Stimulated activated CD8-positive, alpha-beta memory T cell treated with anti-CD3 and anti-CD28 coated beads, Interleukin-15, amount 100 ng/mL, for 4 hours (primary cell): ENCODE measurements around the gene CLASP1.
"Not testable (repeated sequence)": the region's sequence is repeated elsewhere in the genome, so short reads cannot be mapped to it uniquely, and the experiment has no call there.

Source experiments
- DNase-seq, 2 donors: peaks; one replicate each; pipeline ENCODE4 v3.0.0-alpha.2; 2020; ENCODE audit warnings: low read depth in 2 of 2

The CLASP1 gene

GRCh38 chr2:121374412-121375075 is 274.7 kb downstream of the CLASP1 start:
- not testable (repeated sequence) for DNase-seq

- DNase-seq = no peak
These were observed 276.4 kb downstream of the CLASP1 start for GRCh38 chr2:121372721-121373353.

GRCh38 chr2:121372082-121372481 is 277.2 kb downstream of the CLASP1 start:
- no peak for DNase-seq

- no peak for DNase-seq
These were observed 280.4 kb downstream of the CLASP1 start for GRCh38 chr2:121368836-121369235.

GRCh38 chr2:121368155-121368554 is 281.1 kb downstream of the CLASP1 start:
- DNase-seq = no peak

- no peak for DNase-seq
These were observed 281.9 kb downstream of the CLASP1 start for GRCh38 chr2:121367246-121367900.

GRCh38 chr2:121366040-121366439 is 283.2 kb downstream of the CLASP1 start:
- no peak for DNase-seq

GRCh38 chr2:121365061-121365460 is 284.2 kb downstream of the CLASP1 start:
- no peak for DNase-seq

GRCh38 chr2:121363632-121364420 is 285.4 kb downstream of the CLASP1 start:
- DNase-seq = no peak

- no peak for DNase-seq
These were observed 286.5 kb downstream of the CLASP1 start for GRCh38 chr2:121362774-121363173.

- DNase-seq = no peak
These were observed 287.0 kb downstream of the CLASP1 start for GRCh38 chr2:121362226-121362625.

GRCh38 chr2:121360566-121361300 is 288.5 kb downstream of the CLASP1 start:
- DNase-seq = no peak

GRCh38 chr2:121359716-121360565 is 289.3 kb downstream of the CLASP1 start:
- DNase-seq = no peak

GRCh38 chr2:121359170-121359569 is 290.1 kb downstream of the CLASP1 start:
- no peak for DNase-seq

GRCh38 chr2:121358291-121358690 is 291.0 kb downstream of the CLASP1 start:
- no peak for DNase-seq

- DNase-seq = no peak
These were observed 293.1 kb downstream of the CLASP1 start for GRCh38 chr2:121356058-121356640.

GRCh38 chr2:121355488-121355887 is 293.8 kb downstream of the CLASP1 start:
- no peak for DNase-seq

- no peak for DNase-seq
These were observed 297.5 kb downstream of the CLASP1 start for GRCh38 chr2:121351521-121352318.

GRCh38 chr2:121350890-121351289 is 298.4 kb downstream of the CLASP1 start:
- no peak for DNase-seq
